HG03558 (cell line): ENCODE data around the gene KANTR.
"Not testable (repeated sequence)": the region's sequence is repeated elsewhere in the genome, so short reads cannot be mapped to it uniquely, and the experiment has no call there.

ENCODE experiments used
- ATAC-seq: cut with Tn5 transposase; IDR thresholded peaks from one replicate; pipeline ENCODE4 v1.9.1; 2021; ENCODE audit warnings: moderate number of reproducible peaks; ENCODE audit not compliant: unreplicated experiment; ENCODE audit errors: extremely low read depth

Gene KANTR

DNA sequence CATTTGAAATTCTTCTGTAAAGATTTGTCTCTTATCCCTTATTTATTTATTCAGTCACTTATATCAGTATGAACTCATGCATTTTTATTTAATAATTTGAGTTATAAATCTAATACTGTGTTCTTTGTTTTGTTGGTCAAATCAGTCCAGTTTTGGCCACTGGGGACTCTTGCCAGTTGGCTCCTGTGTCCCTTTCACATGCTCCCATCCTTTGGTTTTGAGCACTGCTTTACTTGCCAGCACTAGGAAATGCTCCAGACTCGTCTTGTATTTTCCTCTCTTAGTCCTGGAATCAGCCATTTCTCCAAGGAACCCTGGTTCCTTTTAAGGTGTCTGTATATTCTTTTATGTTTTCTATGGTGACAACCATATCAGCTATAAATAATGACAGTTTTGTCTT is 28.1 kb downstream of the KANTR start:
- no peak for ATAC-seq

DNA sequence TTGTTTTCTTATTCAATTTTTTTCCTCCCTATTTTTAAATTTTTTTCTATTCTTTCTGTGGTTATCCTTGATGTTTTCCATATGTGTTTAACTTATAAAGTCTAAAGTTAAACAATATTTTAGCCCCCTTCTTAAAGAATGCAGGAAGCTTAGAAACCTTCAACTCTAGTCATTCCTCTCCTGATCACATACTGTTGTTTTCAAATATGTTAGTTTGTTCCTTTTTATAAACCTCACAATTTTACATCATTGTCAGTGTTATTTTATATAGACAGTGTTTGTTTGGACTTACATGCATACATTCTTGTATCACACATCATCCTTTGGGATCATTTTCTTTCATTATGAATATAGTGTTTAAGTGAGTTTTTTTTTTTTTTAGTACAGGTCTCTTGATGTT is 31.6 kb downstream of the KANTR start:
- ATAC-seq, result no peak

- ATAC-seq, result no peak
These were observed 32.4 kb downstream of the KANTR start for GRCh38 chrX:53126377-53126776.

- no peak for ATAC-seq
These were observed 34.3 kb downstream of the KANTR start for GRCh38 chrX:53128097-53128749.

- no peak for ATAC-seq
These were observed 39.5 kb downstream of the KANTR start for GRCh38 chrX:53133400-53133799.

DNA sequence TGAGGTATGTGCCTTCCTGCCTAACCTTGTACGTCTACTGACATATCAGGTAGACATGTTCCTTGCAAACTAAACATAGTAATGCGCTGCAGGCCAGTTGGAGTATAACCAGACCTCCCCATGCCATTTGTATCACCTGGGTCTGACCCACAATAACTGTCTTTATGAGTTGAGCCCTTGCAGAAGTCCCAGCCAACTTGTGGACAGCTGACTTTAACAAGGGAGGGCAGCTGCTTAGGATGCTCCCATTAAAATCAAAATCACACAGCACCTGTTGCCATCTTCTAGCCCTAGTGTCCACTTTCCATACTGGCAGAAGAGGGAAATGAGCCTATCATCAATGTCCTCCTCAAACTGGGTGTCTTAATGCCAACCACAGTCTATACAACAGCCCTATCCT is 41.6 kb downstream of the KANTR start:
- no peak for ATAC-seq

DNA sequence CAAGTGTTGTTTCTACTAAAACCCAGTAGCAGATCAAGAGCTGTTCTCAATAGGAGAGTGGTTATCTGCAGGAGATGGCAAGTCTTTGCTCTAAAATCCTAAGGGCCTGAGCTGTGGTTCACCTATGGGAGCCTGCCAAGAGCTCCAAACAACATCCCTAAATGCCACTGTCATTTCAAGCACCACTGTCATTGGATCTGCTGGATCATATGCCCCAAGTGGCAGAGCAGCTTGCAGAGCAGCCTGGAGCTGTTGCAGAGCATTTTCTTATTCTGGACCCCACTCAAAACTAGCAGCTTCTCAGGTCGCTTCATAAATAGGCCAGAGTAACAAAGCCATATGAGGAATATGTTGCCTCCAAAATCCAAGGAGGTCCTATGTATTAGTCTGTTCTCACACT is 59.6 kb downstream of the KANTR start:
- ATAC-seq, result no peak

- no peak for ATAC-seq
These were observed 61.7 kb downstream of the KANTR start for GRCh38 chrX:53155512-53156206.

DNA sequence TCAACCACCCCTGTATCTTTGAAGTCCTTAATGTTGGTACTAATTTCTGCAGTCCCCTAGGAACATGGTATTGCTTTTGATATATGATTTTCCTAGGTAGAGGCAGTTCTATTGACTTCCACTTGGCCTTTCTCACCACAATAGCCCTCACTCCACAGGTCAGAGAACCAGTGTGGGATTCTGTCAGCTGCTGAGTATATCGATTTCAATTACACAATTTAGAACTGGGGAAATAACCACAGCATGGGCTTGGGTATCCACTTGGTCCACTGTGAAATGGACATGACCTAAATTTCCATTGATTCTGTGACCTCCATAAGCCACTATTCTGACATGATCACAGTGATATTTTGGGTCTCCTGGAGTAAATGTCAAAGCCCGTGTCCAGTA is 62.3 kb downstream of the KANTR start:
- ATAC-seq, result no peak

DNA sequence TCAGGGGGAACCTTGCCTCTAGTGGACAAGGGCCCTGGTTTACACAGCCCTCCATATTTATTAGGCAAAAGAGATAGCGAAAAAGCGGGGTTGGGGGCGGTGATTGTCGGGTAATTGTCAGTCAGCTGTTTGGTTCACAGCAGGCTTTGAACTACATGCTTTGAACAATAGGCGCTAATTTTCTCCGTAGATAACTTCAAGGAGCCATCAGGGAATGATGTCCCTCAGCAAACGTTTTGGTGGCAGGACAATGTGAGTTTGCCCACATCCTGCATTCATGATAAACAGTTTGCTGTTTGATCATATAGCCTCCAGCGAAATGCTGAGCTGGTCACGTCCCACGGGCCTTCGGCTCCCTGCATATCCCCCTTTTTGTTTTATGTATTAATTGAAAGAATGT is 65.2 kb downstream of the KANTR start:
- no peak for ATAC-seq

DNA sequence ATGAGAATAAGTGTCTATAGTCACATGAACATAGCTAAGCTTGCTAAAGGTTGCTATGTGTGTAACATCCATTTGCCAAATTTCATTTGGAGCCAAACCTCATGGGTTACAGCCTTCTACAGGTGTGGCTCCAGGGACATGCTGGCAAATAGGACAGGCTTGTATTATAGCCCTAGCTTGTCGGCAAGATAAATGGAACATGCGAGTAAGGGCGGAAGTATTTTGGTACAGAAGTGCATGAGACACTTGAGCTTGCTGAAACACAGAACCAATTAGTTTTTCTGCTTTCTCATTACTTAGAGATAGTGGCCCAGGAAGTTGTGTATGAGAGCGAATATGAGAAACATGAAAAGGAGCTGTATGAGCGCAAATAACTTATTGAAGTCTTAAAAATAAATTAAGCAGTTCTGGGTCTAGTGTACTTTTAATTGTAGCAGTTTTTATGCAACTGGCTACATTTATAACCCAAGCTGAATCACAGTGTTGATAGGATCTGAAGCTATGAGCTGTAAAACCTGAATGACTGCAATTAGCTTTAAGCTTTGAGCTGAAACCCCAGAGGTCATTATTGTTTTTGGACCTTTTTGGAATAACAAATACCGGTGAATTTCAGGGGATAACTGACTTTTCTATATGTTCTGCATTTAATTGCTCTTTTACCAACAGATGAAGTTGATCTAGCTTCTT is 66.5 kb downstream of the KANTR start:
- no peak for ATAC-seq

- no peak for ATAC-seq
These were observed 69.5 kb downstream of the KANTR start for GRCh38 chrX:53163436-53163835.

GRCh38 chrX:53164566-53164965 is 70.6 kb downstream of the KANTR start:
- not testable (repeated sequence) for ATAC-seq

DNA sequence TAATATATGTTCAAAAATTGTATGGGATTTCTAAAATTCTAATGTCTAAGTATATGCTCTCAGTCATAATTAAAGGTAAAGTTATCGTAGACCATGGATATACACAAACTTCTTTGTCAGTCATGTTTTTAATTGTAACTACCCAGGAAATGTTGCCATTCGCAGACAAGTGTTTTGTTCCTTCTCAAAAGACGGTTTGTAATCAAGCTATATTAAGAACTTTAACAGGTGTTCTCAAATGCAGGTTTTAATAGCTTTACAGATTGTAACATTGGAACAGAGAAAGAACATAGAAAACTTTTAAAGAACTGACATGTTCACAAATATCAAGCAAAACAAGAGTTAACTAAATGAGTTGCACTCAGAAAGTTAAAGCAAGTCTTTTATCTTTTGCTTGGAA is 72.2 kb downstream of the KANTR start:
- no peak for ATAC-seq

- ATAC-seq, result no peak
These were observed 77.4 kb downstream of the KANTR start for GRCh38 chrX:53171356-53171755.
